Cerebellar cortex (tissue), 1 donor: ENCODE results near the gene PRR15L.
A peak's percentile ranks its signal among the peaks of the same experiment; 100 is the strongest.

Experiments
- DNase-seq: peaks from one replicate; pipeline ENCODE4 v3.0.0-alpha.2; 2015; ENCODE audit warnings: low spot score

The PRR15L gene

DNA sequence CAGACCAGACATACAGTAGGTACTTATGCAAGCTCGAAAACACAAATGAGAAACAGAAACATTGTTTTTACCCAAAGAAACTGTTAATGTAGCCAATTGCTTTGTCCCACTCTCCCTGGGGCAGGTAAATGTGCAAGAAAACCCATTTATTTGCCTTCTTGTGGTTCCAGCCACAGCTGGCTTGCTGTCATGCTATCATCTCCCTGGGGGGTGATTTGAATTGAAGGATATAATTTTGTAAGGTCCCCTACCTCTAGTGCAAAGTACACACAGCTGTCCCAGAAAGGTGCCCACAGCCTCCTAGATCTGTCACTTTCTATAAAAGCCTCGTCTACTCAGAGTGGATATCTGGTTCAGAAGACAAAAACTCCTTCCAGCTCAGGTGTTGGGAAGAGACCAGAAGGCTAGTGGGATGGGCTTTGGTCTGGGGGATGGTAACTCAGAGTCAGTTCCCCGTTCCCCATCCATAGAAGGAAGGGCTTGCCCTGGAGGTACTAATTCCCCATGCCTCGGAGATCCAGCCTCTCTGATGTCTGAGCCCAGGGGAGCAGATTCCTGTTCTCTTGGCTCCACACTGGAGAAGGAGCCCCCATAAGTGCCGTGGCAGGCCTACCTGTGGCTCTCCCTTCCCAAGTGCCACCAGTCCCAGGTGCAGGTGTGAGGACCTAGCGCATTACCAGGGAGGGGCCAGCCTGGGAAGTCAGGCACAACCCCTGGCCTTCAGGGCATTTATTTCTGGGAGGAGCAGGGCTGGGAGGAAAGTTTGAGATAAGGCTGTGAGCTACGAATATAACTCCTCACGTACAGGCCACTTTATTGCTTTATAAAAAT, 2.4 kb upstream of the PRR15L start:
- DNase-seq: no peak

GRCh38 chr17:47956791-47957590, 692 bp downstream of the PRR15L start:
- no peak for DNase-seq

DNA sequence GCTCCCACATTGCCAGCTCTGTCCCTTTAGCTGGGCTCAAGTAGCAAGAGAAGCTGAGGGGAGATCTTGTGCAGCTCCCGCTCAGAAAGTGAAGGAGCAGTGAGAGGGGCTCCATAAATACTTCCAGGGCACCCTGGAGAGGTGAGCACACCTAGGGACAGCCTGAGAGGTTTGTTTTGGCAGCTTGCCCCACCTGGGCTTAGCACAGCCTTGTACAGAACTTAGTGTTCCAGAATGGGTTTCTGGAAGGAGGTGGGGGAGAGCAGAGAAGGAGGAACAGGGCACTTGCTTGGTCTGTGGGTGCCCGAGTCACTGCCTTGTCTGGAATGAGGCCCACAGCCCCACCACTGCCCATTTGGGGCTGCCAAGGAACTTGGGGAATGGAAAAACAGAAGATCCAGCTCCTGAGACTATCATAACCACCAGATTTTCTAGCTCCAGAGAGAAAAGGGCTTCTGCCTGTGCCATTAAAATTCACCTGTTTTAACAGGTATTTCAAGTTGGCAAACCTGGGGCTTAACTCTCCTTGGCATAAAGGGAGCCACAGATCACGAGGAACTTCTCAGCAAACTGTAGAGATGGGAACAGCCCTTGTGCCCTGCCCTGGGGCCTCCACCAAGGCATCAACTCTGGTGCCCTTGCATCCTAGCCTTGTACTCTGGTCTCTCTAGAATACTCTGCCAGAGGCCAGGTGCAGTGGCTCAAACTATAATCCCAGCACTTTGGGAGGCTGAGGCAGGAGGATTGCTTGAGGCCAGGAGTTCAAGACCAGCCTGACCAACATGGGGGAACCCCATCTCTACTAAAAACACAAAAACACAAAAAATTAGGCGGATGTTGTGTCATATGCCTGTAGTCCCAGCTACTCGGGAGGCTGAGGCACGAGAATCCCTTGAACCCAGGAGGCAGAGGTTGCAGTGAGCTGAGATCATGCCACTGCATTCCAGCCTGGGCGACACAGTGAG, 1.9 kb downstream of the PRR15L start:
- no peak for DNase-seq

GRCh38 chr17:47953909-47954308, 3.8 kb downstream of the PRR15L start:
- no peak for DNase-seq

DNA sequence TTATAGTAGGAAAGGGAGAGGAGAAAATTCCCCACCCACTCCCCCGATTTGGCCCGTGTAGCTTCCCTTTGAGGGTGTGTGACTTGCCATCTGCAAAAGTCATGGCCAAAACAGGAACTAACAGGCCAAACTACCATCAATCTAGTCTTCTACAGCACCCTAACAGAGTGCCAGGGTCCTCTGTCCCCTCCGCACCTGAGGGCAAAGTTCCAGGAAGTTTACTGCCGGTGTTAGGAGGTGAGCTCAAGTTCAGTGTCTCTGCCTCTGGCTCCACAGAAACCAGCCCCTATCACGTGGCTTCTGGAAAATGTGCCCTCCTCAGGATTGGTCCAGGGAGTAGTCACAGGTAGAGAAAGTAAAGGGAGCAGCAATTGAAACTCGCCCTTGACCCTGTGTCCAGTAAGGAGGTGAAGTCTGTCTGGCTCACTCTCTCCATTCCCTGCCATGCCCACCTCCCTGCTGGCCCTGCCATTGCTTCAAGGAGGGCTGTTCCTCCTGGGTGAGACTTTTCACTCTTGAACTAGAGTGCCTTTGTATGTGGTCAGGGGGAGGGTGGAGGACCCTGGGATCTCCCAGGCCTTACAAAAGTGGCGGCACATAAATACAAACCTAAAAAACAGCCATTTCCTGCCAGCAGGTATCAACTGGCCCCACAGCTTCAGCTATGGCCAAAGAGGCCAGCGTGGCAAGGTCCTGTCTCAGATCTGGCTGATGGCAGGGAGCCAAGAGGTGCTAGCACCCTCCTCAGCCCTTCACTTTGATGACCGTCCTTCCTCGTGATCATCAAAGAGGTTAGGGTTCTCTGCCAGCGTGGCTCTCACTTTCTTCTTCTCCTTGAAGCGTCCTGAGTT, 5.3 kb downstream of the PRR15L start:
- DNase-seq: no peak

GRCh38 chr17:47950448-47950847, 7.2 kb downstream of the PRR15L start:
- no peak for DNase-seq

DNA sequence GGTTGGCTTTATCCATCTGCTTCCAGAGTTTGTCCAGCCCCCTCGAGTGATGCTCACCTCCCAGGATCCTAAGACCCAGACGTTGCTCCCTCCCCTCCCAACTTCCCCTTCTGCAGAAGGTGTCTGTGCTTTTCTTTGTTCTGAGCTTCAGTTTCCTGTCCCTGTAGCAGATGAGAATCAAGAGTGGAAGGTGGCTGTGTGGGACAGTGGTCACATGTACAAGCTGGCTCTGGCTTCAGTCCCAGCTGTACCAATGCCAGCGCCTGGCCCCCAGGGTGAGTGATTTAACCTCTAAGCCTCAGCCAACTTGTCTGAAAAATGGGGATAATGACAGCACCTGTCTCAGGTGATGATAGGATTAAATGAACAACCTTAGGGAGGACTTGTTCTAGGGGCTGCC, 7.7 kb downstream of the PRR15L start:
- no peak for DNase-seq

DNA sequence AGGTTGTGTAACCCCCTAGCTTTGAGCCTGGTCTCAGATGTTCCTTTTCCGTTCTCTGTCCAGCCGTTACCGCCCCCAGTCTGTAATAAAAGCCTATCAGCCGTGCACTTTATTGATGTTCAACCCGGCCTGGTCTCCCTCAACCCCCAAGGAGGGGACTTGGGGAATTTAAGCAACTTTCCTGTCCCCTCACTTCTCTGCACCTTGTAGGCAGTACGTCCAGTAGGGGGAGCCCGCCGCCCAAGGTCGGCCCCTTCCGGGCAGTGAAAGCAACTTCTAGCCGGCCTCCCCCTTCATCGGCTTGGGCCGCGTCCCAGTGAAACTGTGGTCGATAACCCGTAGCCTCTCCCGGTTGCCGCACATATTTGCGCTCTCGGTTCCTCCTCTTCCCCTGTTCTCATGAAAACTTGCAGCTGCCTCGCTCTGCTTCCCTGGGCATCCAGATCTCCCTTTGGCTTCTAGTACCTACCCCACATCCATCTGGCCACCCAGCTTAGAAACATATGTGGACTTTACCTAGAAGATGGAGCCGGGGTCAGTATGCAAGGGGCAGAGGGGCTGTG, 8.4 kb downstream of the PRR15L start:
- DNase-seq: peak; percentile 77

DNA sequence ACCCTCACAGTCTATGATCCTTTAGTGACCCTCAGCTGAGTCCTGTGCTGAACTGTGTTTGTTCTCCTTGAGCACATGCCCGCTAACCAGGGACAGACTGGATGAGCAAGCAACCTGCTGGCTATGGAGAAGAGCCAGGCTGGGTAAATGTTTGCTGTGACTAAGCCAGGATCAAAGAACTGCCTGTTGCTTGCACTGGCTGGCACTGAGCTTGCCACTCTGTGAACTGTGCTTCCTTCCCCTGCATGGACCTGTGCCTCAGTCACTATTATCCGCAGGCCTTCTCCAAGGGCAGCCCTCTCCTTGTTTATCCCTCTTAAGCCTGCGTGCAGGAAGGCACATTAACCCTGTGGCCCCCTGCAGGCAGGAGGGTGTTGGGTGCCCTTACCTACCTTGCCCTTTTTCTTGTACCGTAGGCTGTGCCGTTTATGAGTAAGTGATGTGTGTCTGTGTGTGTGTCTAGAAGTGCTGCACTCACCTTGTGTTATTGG, 8.9 kb downstream of the PRR15L start:
- peak; percentile 87 for DNase-seq

- peak; percentile 63 for DNase-seq
Observed at GRCh38 chr17:47946929-47947397, 10.7 kb downstream of the PRR15L start.

- no peak for DNase-seq
Observed at GRCh38 chr17:47946516-47946915, 11.2 kb downstream of the PRR15L start.

DNA sequence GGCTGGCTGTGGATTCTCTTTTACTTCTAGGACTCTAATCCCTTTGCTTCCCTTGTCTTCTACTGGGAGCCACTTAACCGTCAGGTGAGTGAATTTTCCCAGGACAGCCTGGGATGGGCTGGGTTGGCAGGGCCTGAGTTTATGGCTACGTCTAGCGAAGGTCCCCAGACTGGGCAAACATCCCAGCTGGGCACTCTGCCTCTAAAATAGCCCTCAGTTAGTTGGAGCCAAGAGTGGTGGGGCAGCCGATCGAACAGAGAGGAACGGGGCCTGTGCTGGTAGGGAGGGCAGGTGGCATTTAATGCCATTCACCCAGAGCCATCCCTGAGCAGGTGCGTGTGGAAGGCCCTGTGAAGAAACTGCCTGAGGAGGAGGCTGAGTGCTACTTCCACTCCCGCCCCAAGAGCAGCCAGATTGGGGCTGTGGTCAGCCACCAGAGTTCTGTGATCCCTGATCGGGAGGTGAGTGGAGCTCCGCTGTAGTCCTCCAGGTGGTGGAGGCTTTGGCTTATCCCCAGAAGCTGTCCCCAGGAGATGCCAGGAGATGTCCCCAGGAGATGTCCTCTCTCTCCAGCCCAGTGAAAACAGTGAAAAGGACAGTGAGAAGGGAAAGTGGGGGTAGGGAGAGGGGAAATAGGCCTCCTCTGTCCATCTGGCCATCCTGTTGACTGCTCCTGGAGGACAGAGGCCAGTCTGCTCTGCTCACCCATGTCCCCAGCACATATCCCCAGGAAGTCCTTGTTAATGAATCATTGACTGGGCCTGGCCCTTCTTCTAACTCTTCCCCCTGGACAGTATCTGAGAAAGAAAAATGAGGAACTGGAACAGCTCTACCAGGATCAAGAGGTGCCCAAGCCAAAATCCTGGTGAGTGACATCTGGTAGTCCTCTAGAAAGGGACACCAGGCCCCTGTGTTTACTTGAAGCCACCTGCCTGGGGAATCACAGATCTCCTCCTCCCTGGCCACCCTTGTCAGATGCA, 11.9 kb downstream of the PRR15L start:
- peak; percentile 86 for DNase-seq

- no peak for DNase-seq
Observed at GRCh38 chr17:47945080-47945479, 12.6 kb downstream of the PRR15L start.

DNA sequence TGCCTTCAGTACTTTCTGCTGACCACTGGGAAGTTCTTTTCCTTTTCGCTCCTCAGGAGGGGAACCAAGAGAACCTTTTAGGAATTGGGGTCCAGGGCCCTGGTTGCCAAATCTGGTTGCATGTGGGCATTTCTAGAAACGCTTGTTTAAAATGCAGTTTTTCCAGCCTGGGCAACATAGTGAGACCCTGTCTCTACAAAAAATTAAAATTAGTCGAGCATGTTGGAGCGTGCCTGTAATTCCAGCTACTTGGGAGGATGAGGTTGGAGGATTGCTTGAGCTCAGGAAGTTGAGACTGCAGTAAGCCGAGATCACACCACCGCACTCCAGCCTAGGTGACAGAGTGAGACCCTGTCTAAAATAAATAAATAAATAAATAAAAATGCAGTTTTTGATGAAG, 15.1 kb downstream of the PRR15L start:
- no peak for DNase-seq

GRCh38 chr17:47942096-47942510, 15.6 kb downstream of the PRR15L start:
- DNase-seq: no peak

- DNase-seq: peak; percentile 100
Observed at GRCh38 chr17:47941246-47942095, 16.2 kb downstream of the PRR15L start, which contains the start of gene PNPO. Gene PNPO, plus strand, starts transcription at chr17:47941571. Its CDS starts 105 bp downstream, at chr17:47941676.

DNA sequence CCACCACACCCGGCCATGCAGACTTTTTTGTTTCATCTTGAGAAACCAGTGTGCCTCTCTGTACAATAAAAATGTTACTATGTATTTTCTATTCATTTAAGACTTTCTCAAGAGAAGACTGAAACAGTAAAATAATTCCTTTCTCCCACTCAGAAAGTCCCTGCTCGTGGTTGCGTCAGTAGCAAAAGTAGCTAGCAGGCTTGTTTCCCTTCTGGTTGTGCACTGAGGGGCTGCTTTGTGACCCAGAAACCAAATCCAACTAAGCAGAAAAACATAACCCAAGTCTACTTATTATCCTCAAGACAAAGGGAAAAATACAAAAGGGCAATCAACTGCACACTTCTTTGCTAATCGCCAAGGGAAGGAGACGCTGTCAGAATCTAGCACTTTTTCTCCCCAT, 19.7 kb downstream of the PRR15L start:
- no peak for DNase-seq

- no peak for DNase-seq
Observed at GRCh38 chr17:47935961-47936360, 21.7 kb downstream of the PRR15L start.
